Mesodermal cell (in vitro differentiated cells): ENCODE data around the gene ATP13A3.
"Not testable (repeated sequence)": the region's sequence is repeated elsewhere in the genome, so short reads cannot be mapped to it uniquely, and the experiment has no call there.

ENCODE experiments used
- H3K27ac ChIP-seq: 2 replicates; pipeline ENCODE4 v1.7.0; 2013; ENCODE audit warnings: mild to moderate bottlenecking, low read depth, low read length, moderate library complexity; ENCODE audit not compliant: severe bottlenecking
- H3K36me3 ChIP-seq: 2 replicates; pipeline ENCODE4 v1.7.1; 2013; ENCODE audit warnings: mild to moderate bottlenecking, low read length, moderate library complexity; ENCODE audit not compliant: control insufficient read depth, insufficient read depth
- H3K4me1 ChIP-seq: one replicate; pipeline ENCODE4 v1.7.1; 2013; ENCODE audit warnings: mild to moderate bottlenecking, low read length; ENCODE audit not compliant: insufficient read depth, control insufficient read depth, poor library complexity, severe bottlenecking
- H3K4me3 ChIP-seq: 2 replicates; pipeline ENCODE4 v1.7.0; 2013; ENCODE audit warnings: low read length, control low read depth, mild to moderate bottlenecking; ENCODE audit not compliant: insufficient read depth, poor library complexity, severe bottlenecking; ENCODE audit errors: extremely low read depth
- H3K9me3 ChIP-seq: 2 replicates; pipeline ENCODE4 v1.7.1; 2013; ENCODE audit warnings: mild to moderate bottlenecking, low read length, moderate library complexity; ENCODE audit not compliant: control insufficient read depth
- WGBS, 2 experiments: methylation state at CpG; one replicate each; pipeline ENCODE4 v1.1.5; 2013; ENCODE audit warnings: missing lambda C conversion rate in 2 of 2; ENCODE audit not compliant: insufficient coverage in 2 of 2; 5-methylcytosine and 5-hydroxymethylcytosine counted together

The ATP13A3 gene

DNA sequence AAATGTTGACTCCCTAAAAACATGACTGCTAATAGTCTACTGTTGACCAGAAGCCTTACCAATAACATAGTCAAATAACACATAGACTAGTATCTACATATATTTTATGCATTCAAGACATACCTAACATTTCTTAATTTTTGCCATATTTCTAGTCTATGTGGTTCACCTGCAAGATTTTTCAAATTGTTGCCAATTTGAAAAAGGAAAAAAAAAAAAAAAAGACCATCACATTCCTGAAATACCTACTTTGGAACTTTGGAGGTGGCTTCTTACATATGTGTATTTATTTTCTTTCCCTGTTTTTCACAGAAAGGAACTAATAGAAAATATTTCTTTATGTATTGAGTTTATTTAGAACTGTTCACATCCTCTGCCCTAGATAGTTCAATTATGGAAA is 13.4 kb upstream of the ATP13A3 start:
- Histone ChIP-seq H3K4me1 (peaks cover 9% of the 10 kb centered on the region), H3K27ac (no peak overlapping the region), H3K9me3 (no peaks in the 10 kb centered on the region), H3K4me3 (no peak overlapping the region), H3K36me3 (no peaks in the 10 kb centered on the region)

DNA sequence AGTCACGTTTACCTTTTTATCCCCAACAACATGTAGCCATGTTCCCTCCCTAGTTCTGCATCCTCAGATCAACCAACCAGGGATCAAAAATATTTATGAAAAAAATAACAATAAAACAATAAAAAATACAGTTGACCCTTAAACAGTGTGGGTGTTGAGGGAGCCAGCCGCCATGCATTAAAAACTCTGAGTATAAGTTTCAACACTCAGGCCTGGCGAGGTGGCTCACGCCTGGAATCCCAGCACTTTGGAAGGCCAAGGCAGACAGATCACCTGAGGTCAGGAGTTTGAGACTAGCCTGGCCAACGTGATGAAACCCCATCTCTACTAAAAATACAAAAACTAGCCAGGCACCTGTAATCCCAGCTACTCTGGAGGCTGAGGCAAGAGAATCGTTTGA is 12.7 kb upstream of the ATP13A3 start:
- 95 to 98% methylated on average over 4 to 5 of the region's 6 CpGs for WGBS, 2 experiments
- not testable (repeated sequence) for H3K27ac ChIP-seq, H3K36me3 ChIP-seq, H3K4me3 ChIP-seq, H3K9me3 ChIP-seq, H3K4me1 ChIP-seq

DNA sequence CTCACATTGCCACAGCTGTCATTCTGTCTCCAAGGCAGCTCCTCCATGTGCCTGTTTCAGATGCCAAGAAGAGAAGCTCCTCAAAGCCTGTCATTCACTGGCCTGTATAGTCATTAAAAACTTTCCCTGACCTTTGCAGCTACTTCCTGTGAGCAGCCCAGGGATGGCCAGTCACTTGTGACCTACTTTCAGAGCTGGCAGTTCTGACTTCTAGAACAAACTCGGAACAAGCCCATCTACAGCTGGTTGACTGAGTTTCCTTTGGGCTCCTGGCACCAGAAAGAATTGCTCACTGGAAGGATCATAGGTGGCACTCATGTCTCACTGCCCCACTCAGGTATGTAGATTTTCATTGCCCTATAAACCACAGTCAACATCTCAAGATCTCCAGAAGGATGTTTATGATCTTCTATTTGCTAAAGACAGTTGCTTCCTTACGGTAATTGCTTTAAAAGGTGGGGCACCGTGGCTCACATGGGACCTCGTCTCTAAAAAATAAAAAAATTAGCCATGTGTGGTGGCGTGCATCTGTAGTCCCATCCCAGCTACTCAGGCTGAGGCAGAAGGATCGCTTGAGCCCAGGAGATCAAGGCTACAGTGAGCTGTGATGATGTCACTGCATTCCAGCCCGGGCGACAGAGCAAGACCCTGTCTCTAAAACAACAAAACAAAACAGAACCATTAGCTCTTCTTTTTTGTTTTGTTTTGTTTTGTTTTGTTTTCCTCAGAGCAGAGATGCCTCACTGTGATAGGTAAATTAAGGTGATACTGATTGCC is 11.2 kb upstream of the ATP13A3 start:
- H3K27ac ChIP-seq = no peak overlapping the region
- WGBS, 2 experiments = 94 to 98% methylated on average over 6 to 7 of the region's 8 CpGs

DNA sequence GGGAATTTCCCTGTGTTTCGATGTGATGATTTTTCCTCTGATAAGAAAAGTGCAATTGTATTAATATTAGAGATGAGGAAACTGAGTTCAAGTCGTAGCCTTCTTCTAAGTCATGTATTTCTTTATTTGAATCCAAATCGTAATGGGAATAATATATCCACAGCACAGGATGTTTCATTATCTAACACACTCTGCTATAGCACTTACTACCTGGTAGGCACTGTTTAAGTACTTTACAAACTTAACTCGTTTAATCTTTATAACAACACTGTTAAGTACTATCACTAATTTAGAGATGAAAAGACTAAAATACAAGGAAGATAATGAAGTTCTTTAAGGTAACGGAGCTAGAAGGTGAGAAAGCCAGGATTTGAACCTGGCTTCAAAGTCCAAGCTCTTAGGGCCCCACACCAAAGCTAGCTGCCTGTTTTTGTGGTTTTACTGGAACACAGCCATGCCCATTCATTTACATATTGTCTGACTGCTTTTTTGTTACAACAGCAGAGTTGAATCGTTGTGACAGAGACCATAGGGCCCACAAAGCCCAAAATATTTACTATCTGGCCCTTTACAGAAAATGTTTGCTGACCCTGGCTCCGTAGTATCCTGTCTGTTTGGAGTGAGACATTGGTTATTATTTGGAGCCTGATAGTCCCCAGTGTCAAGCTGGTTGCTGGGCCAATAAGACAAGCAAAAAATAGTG is 9.6 kb upstream of the ATP13A3 start:
- H3K36me3 ChIP-seq = no peaks in the 10 kb centered on the region
- H3K4me3 ChIP-seq = no peak overlapping the region
- 88 to 100% methylated on average over 1 to 4 of the region's 7 CpGs for WGBS, 2 experiments
- peaks cover 12% of the 10 kb centered on the region for H3K4me1 ChIP-seq
- H3K9me3 ChIP-seq = no peaks in the 10 kb centered on the region
- no peak overlapping the region for H3K27ac ChIP-seq

More for the DNA sequence above, 11.2 kb upstream of the ATP13A3 start:
- H3K36me3 ChIP-seq = no peaks in the 10 kb centered on the region
- no peak overlapping the region for H3K4me3 ChIP-seq
- H3K9me3 ChIP-seq = no peaks in the 10 kb centered on the region
- peaks cover 12% of the 10 kb centered on the region for H3K4me1 ChIP-seq

DNA sequence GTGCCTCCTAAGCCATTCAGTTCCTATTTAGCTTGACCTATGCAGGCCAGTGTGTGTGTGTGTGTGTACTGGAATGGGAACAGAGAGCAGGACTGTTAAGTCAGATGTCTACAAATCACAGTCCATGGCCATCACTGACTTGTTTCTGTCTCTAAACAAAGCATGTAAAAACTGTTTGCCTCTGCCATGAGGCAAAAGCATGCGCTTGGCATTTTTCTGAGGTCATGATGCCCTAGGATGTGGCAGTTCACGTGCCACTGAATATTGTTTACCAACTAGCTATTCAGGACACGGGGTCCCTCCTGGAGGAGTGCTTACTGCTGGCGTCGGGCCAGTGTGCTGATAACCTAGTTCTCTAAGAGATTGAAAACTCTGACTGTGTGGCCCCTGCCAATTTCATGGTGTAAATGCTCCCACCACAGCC is 8.2 kb upstream of the ATP13A3 start:
- H3K27ac ChIP-seq = no peak overlapping the region
- H3K4me3 ChIP-seq = no peak overlapping the region
- H3K4me1 ChIP-seq = peaks cover 16% of the 10 kb centered on the region
- WGBS, 2 experiments = 82 to 96% methylated on average over 5 of the region's 5 CpGs
- no peaks in the 10 kb centered on the region for H3K36me3 ChIP-seq
- H3K9me3 ChIP-seq = no peaks in the 10 kb centered on the region

DNA sequence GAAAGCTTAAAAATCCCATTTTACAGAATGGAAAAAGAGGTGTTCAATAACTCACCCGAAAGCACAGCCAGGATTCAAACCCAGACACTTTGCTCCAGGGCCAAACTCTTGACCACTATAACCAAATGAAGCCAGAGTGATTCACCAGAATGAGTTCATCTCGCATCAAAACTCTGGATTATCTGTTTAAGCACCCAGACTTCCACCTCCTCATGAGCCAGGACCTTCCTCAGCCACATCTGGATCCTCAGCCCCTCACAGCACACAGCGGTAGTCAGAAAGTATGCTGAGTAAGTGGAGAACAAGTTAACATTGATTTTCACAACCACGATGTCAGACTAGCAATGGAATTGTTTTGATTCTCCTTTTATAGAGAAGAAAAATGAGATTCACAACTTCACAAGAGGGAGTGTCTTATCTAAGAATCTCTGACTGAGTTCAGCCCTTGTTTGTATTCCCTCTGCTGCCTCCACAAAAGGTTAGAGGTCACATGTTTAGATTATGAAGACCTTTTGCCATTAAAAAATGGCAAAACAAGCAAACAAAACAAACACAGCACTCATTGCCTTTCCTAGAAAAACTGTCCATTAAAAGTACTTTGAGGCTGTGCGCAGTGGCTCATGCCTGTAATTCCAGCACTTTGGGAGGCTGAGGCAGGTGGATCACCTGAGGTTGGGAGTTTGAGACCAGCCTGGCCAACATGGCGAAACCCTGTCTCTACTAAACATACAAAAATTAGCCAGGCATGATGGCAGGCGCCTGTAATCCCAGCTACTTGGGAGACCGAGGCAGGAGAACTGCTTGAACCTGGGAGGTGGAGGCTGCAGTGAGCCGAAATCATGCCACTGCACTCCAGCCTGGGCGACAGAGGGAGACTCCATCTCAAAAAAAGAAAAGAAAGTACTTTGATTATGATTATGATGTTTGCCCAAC is 7.5 kb upstream of the ATP13A3 start:
- 78 to 97% methylated on average over 4 of the region's 10 CpGs for WGBS, 2 experiments
- H3K36me3 ChIP-seq, H3K9me3 ChIP-seq, H3K27ac ChIP-seq, H3K4me3 ChIP-seq: not testable (repeated sequence)
- H3K4me1 ChIP-seq = peaks cover 20% of the 10 kb centered on the region

DNA sequence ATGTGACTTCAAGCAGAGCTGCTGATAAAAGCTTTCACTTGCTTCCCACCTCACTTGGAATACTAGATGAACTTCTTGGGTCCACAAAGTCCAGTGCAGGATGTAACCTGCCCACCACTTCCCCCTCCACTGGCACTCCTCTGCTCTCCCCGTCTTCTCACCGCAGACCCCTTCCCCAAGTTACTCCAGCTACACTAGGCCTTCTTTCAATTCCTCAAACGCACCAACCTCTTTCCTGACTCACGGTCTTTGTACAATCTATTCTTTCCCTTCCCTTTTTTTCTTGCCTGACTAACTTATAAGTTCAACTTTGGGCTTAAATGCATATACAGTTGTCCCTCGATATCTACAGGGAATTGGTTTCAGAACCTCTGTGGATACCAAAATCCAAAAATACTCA is 5.2 kb upstream of the ATP13A3 start:
- Histone ChIP-seq H3K4me1 (peaks cover 15% of the 10 kb centered on the region), H3K36me3 (no peaks in the 10 kb centered on the region), H3K9me3 (no peaks in the 10 kb centered on the region), H3K27ac (no peak overlapping the region), H3K4me3 (no peak overlapping the region)
- WGBS, 2 experiments = 84 to 98% methylated on average over 4 of the region's 5 CpGs

DNA sequence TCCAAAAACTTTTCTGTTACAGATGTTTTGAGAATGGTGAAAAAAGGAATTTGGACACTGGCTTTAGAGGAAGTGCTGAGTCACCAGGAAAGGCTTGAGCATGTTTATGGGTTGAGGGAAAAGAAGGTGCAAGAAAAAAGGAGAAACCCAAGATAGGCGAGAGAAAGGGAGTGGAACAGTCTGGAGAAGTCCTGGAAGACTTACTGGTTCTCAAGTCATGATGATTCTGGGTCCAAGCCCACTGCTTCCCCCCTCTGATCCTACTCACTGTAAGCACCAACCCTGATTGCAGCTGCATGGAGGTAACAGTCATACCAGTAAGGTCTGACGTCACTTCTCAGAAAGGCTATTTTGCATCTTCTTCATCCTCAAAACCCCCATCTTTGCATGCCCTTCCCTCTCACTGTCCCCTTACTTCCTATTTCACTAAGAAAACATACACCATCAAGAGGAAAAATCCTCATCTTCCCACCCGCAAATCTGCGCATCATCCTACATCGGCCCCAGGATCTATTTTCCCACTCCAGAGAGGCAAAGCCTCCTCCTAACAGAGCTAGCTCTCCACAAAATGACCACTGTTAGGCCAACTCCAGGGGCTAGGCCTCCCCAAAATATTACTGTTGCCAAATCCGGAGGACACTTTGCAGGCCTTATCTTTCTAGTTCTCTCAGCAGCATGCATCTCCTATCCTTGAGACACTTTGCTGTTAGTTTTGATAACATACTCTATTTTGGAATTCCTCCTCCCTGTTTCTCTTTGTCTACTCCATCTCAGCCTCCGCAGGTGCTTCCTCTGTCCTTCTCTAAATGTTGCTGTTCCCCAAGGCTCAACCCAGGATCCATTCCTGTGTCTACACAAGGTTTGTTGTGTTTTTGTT is 3.2 kb upstream of the ATP13A3 start:
- H3K36me3 ChIP-seq = no peaks in the 10 kb centered on the region
- no peak overlapping the region for H3K4me3 ChIP-seq
- H3K27ac ChIP-seq = peak overlapping the region; percentile 33
- WGBS, 2 experiments = 92 to 94% methylated on average over 6 to 7 of the region's 7 CpGs
- H3K4me1 ChIP-seq = peaks cover 18% of the 10 kb centered on the region
- H3K9me3 ChIP-seq = no peaks in the 10 kb centered on the region

DNA sequence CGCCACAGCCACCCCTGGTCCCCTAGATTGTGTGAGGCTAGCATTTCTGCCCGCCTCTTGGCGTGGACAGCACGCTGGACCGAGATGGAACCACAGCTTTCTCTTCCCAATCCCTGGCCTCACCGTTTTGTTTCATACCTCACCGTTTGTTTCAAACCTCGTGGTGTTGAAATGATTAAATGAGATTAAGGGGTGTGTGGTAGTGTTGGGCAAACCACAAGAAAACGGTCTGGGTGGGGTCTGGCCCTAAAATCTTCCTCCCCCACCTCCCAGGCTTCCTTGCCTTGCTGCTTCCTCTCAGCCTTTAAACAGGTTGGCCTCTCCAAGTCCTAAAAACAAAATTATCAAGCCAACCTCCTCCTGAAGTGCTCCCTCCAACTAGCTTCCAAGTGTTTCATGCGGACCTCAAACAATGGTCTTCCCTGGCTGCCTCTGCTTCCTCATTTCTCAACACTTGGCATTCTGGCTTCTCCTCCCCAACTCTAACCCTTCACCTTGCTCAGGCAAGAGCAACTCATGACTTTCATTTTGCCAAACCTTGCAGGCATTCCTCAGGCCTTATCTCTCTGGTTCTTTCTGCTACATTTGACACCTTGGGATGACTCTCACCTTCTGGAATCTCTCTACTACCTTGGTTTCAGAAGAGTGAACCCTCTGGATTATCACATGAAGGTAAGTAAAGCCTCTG is 1.4 kb upstream of the ATP13A3 start:
- WGBS, 2 experiments = 93 to 94% methylated on average over 3 to 6 of the region's 10 CpGs

More for the DNA sequence above, 1.4 kb upstream of the ATP13A3 start:
- Histone ChIP-seq H3K4me3 (no peak overlapping the region), H3K9me3 (no peaks in the 10 kb centered on the region), H3K4me1 (peaks cover 16% of the 10 kb centered on the region), H3K27ac (peak overlapping the region; percentile 23), H3K36me3 (peaks cover 10% of the 10 kb centered on the region)
